ENCODE data around the gene DHRS13. TPM values are rescaled to one million over a fixed set of nuclear protein-coding genes. Genes with fewer than 3 reads are reported as not detected.

The DHRS13 gene
- total and polyA plus RNA-seq, 10 of the 15 experiments (the other 5 are each of a cell fraction or from before 2014, with no cell fraction given): 0.18 to 55.2 (median 31.3) TPM; not detected in 1

DNA sequence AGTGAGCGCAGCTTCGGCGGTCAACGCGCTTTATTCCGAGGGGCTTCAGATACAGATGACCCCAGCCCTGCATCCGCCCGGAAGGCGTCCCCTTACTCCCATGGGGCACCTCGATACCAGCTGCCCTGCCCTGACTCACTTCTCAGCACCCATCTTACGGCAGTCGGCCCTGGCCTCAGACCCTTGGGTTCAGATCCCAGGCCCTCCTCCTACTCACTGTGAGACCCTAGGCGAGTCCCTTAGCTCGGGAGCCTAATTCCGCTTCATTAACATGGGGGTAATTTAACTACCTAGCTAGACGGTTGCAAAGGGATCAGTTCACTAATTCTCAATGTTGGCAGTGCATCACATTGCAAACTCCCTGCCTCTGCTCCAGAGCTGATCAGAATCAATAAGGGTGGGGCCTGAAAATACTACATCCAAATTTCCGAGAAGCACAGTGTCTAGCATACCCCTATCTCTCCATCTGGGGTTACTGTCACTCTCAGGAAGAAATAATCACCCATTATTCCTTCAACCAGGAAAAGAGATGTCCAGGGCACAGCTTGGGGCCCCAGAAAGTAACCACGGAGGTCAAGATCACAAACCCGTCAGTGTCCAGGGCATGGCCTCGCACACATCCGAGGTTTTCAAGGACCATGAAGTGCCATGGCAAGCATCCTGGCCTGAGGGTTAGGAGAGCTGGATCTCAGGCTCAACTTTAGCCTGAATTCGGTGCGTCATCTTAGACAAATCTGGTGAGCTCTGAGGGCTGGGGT is 4.9 kb downstream of the DHRS13 start (continued):
- TF ChIP-seq, protein P1, sequence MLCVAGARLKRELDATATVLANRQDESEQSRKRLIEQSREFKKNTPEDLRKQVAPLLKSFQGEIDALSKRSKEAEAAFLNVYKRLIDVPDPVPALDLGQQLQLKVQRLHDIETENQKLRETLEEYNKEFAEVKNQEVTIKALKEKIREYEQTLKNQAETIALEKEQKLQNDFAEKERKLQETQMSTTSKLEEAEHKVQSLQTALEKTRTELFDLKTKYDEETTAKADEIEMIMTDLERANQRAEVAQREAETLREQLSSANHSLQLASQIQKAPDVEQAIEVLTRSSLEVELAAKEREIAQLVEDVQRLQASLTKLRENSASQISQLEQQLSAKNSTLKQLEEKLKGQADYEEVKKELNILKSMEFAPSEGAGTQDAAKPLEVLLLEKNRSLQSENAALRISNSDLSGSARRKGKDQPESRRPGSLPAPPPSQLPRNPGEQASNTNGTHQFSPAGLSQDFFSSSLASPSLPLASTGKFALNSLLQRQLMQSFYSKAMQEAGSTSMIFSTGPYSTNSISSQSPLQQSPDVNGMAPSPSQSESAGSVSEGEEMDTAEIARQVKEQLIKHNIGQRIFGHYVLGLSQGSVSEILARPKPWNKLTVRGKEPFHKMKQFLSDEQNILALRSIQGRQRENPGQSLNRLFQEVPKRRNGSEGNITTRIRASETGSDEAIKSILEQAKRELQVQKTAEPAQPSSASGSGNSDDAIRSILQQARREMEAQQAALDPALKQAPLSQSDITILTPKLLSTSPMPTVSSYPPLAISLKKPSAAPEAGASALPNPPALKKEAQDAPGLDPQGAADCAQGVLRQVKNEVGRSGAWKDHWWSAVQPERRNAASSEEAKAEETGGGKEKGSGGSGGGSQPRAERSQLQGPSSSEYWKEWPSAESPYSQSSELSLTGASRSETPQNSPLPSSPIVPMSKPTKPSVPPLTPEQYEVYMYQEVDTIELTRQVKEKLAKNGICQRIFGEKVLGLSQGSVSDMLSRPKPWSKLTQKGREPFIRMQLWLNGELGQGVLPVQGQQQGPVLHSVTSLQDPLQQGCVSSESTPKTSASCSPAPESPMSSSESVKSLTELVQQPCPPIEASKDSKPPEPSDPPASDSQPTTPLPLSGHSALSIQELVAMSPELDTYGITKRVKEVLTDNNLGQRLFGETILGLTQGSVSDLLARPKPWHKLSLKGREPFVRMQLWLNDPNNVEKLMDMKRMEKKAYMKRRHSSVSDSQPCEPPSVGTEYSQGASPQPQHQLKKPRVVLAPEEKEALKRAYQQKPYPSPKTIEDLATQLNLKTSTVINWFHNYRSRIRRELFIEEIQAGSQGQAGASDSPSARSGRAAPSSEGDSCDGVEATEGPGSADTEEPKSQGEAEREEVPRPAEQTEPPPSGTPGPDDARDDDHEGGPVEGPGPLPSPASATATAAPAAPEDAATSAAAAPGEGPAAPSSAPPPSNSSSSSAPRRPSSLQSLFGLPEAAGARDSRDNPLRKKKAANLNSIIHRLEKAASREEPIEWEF (IDR thresholded peaks at IDR 0.05; ENCODE audit: insufficient replicate concordance, low read depth, low read length): no peak
- TF ChIP-seq KDM1A (IDR thresholded peaks at IDR 0.05; ENCODE audit: borderline replicate concordance) (no peak), POU2F2 (IDR thresholded peaks at IDR 0.05; ENCODE audit: borderline replicate concordance, low read depth, low read length) (no peak), MTA2 (IDR thresholded peaks at IDR 0.05; ENCODE audit: low read depth) (no peak), PAX8 (IDR thresholded peaks at IDR 0.05) (no peak), RB1 (IDR thresholded peaks at IDR 0.05; ENCODE audit: borderline replicate concordance) (0 out of 2 replicates have a peak, but pooled peaks have one; percentile 5), BACH1 (IDR thresholded peaks at IDR 0.05; ENCODE audit: borderline replicate concordance) (no peak), SUZ12 (IDR thresholded peaks at IDR 0.05; ENCODE audit: unreplicated experiment) (no peak), DPF2 (IDR thresholded peaks at IDR 0.05) (peak; percentile 29; the same call in 1 of the 2 replicates), MXI1 (IDR thresholded peaks at IDR 0.05; ENCODE audit: low read depth, low read length) (no peak), SUPT20H (IDR thresholded peaks at IDR 0.05; ENCODE audit: borderline replicate concordance, control insufficient read depth, low read depth, low read length) (no peak), SMAD5 (IDR thresholded peaks at IDR 0.05; ENCODE audit: low read depth) (peak; percentile 37; the same call in 1 of the 2 replicates), SPI1 (IDR thresholded peaks at IDR 0.05; ENCODE audit: borderline replicate concordance, insufficient read depth, low read depth, low read length) (no peak), ASH2L (IDR thresholded peaks at IDR 0.05; ENCODE audit: borderline replicate concordance, low read depth) (no peak)
- TF ChIP-seq, protein P2, sequence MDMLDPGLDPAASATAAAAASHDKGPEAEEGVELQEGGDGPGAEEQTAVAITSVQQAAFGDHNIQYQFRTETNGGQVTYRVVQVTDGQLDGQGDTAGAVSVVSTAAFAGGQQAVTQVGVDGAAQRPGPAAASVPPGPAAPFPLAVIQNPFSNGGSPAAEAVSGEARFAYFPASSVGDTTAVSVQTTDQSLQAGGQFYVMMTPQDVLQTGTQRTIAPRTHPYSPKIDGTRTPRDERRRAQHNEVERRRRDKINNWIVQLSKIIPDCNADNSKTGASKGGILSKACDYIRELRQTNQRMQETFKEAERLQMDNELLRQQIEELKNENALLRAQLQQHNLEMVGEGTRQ (IDR thresholded peaks at IDR 0.05; ENCODE audit: borderline replicate concordance, low read depth, low read length): no peak
- TF ChIP-seq, protein P3, sequence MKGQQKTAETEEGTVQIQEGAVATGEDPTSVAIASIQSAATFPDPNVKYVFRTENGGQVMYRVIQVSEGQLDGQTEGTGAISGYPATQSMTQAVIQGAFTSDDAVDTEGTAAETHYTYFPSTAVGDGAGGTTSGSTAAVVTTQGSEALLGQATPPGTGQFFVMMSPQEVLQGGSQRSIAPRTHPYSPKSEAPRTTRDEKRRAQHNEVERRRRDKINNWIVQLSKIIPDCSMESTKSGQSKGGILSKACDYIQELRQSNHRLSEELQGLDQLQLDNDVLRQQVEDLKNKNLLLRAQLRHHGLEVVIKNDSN (IDR thresholded peaks at IDR 0.05; ENCODE audit: borderline replicate concordance, extremely low read length, insufficient read depth, low read depth, low read length): no peak
- TF ChIP-seq, protein P4, sequence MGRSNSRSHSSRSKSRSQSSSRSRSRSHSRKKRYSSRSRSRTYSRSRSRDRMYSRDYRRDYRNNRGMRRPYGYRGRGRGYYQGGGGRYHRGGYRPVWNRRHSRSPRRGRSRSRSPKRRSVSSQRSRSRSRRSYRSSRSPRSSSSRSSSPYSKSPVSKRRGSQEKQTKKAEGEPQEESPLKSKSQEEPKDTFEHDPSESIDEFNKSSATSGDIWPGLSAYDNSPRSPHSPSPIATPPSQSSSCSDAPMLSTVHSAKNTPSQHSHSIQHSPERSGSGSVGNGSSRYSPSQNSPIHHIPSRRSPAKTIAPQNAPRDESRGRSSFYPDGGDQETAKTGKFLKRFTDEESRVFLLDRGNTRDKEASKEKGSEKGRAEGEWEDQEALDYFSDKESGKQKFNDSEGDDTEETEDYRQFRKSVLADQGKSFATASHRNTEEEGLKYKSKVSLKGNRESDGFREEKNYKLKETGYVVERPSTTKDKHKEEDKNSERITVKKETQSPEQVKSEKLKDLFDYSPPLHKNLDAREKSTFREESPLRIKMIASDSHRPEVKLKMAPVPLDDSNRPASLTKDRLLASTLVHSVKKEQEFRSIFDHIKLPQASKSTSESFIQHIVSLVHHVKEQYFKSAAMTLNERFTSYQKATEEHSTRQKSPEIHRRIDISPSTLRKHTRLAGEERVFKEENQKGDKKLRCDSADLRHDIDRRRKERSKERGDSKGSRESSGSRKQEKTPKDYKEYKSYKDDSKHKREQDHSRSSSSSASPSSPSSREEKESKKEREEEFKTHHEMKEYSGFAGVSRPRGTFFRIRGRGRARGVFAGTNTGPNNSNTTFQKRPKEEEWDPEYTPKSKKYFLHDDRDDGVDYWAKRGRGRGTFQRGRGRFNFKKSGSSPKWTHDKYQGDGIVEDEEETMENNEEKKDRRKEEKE (IDR thresholded peaks at IDR 0.05): no peak

Measured in GM12878 (cell line).